HS-5 (cell line): ENCODE data around the gene UBE2G1.

Experiments
- DNase-seq: peaks from one replicate; pipeline ENCODE4 v3.0.0-alpha.2; 2012; ENCODE audit warnings: low read depth

The UBE2G1 gene

GRCh38 chr17:4334332-4334731 lies 32.1 kb downstream of the UBE2G1 start:
- DNase-seq = no peak

- DNase-seq = no peak
Measured at GRCh38 chr17:4333041-4333440, 33.4 kb downstream of the UBE2G1 start.

GRCh38 chr17:4332296-4332970 lies 34.0 kb downstream of the UBE2G1 start:
- no peak for DNase-seq

- no peak for DNase-seq
Measured at GRCh38 chr17:4331614-4332013, 34.9 kb downstream of the UBE2G1 start.

- peak; percentile 89 for DNase-seq
Measured at GRCh38 chr17:4329838-4330237, 36.6 kb downstream of the UBE2G1 start.

GRCh38 chr17:4327606-4328005 lies 38.9 kb downstream of the UBE2G1 start:
- peak; percentile 88 for DNase-seq

DNA sequence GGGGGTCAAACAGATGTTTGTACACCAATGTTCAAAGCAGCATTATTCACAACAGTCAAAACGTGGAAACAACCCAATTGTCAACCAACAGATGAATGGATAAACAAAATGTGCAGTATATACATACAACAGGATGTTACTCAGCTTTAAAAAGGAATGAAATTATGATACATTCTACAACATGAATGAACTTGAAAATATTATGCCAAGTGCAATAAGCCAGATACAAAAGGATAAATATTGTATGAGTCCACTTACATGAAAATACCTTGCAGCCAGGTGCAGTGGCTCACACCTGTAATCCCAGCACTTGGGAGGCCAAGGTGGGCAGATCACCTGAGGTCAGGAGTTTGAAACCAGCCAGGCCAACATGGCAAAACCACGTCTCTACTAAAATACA lies 39.9 kb downstream of the UBE2G1 start:
- no peak for DNase-seq

GRCh38 chr17:4326112-4326511 lies 40.4 kb downstream of the UBE2G1 start:
- no peak for DNase-seq

DNA sequence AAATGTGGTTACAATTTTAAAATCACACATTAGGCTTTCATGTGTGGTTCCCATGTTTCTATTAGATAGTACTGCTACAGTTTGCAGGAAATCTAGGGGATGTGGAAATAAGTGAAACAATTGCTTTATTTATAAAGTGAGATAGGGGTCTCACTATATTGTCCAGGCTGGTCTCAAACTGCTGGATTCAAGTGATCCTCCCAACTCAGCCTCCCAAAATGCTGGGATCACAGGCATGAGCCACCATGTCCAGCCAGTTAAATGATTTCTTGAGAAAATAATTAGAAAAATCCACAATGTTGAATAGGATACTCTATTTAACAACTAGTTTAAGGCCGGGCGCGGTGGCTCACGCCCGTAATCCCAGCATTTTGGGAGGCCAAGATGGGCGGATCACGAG lies 42.0 kb downstream of the UBE2G1 start:
- no peak for DNase-seq

- no peak for DNase-seq
Measured at GRCh38 chr17:4319221-4319620, 47.3 kb downstream of the UBE2G1 start.

GRCh38 chr17:4318596-4318995 lies 47.9 kb downstream of the UBE2G1 start:
- no peak for DNase-seq

- no peak for DNase-seq
Measured at GRCh38 chr17:4318186-4318585, 48.3 kb downstream of the UBE2G1 start.

- DNase-seq = no peak
Measured at GRCh38 chr17:4317610-4318009, 48.9 kb downstream of the UBE2G1 start.

- DNase-seq = no peak
Measured at GRCh38 chr17:4316648-4317047, 49.8 kb downstream of the UBE2G1 start.

DNA sequence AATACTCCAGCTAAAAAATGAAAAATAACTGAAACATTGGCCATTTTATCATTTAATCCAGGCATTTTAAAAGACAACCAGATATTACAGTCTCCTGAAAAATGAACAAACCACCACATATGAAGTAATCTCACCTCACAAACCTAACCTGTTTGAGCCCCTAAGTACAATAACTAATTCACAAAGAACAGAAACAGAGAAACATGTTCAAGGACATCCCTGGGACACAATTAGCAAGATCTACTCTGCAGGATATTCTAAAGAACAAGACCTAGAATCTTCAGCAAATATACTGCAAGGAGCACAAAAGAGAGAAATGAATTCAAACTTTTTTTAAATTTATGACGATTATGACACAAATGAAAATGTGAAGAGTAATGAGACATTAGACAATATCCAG lies 51.9 kb downstream of the UBE2G1 start:
- DNase-seq = no peak

DNA sequence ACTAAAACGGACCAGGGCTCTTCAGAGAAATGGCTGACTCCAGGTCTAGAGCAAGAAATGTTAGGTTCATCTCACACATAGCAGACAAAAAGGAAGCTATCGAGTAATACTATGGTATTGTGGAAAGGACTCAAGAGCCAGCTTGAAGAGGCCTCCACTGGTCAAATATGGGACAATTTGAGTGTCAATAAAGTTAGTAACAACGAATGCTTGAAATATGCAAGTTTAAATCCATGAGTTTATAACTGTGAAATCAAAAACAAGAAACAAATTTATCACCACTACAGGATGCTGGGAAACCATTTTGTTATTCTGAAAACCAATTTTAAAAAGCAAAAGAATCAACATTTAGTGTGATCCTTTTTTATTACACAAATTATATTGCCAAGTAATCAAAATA lies 52.3 kb downstream of the UBE2G1 start:
- DNase-seq = no peak

DNA sequence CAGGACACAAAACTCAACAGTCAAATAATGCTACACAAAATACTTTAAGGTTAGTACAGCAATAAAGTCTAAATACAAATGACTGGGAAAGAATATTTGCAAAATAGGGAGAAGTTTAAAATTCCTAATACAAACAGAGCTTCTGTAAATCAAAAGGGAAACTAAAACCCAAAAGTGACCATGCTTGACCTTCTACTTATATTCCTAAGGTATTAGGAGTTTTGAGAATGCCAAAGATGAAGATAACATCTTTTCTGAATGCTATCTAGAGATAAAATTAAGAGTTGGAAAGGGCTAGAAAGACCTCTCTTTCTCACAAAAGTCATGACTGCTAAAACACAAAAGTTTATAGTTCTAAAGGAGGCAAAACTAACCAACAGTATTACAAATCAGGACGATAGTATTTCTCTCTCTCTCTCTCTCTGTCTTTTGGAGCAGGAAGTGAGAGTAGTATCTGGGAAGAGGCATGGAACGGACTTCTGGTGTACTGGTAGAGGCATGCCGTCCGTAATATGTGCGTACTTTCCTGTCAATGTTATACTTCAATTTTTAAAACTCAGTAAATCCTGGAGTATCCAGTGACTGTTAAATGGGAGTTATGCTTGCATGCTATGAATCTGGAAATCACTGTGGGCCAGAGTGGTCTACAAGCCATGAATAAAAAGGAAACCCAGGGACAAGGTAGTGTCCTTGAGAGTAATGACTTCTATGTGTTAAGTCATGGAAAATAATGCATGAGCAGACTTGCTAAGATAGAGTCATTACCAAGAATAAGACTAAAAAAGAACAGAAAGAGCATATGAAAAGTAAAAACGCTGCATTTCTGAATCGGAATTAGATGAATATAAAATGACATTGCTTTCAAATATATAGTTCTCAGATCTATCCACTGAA lies 53.0 kb downstream of the UBE2G1 start:
- no peak for DNase-seq

DNA sequence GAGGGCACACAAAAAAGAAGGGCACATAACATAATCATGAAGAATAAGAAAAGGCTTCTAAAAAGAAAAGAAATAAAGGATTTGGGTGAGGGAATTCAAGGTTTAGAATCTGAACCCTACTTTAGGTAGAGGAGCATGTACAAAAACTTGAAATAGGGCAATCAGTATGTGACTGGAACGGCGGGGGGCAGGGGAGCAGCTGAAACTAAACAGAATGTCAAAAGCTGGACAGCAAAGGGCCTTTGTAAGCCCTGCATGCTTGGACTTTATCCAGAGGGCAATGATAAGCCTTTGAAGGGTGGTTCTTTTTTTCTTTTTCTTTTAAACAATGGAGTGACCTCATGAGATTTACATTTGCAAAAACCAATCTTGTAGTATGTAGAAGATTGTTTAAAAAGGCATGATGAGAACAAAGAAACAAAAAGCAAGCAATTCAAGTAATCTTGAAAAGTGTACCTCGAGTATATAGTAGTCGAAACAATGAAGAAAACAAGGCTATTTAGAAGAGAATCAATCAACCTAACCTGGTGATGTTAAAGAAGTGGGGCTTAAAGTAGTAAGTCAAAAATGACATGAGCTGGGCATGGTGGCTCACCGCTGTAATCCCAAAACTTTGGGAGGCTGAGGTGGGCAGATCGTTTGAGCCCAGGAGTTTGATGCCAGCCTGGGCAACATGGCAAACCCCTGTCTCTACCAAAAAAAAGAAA lies 56.0 kb downstream of the UBE2G1 start:
- DNase-seq = no peak

GRCh38 chr17:4309897-4310296 lies 56.6 kb downstream of the UBE2G1 start:
- no peak for DNase-seq

DNA sequence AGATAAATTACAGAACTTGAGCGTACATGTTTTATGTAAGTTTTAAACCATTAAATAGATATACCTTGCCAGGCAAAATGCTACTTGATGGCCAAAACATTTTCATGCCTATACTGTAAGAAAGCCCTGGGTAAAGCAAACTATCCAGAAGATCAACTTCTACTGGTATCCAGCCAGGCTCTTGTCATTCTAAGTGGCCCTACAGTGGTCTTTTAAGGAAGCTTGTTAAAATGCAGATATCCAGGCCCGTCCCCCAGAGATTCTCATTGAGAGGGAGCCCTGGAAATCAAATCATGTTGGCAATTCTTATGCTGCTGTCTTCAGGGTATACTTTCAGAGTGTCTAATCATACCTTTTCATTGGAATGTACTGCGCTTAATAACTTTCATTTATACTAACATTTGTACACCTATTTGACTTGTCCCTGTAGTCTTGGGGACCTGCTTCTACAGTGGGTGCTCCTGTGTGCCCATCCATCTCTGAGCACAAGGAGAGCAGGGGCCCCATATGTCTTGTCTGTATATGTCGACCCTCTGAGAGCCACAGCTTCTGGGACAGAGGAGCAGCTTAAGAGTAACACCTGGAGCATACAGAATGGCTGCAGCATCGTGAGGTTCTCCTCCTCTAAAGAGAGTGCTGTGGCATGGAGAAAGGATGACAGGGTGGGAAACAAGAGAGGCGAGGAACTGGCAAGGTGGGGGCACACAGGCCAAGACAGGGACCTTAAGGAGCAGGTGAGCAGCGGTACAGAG lies 59.1 kb downstream of the UBE2G1 start:
- no peak for DNase-seq

- no peak for DNase-seq
Measured at GRCh38 chr17:4305224-4305623, 61.3 kb downstream of the UBE2G1 start.

DNA sequence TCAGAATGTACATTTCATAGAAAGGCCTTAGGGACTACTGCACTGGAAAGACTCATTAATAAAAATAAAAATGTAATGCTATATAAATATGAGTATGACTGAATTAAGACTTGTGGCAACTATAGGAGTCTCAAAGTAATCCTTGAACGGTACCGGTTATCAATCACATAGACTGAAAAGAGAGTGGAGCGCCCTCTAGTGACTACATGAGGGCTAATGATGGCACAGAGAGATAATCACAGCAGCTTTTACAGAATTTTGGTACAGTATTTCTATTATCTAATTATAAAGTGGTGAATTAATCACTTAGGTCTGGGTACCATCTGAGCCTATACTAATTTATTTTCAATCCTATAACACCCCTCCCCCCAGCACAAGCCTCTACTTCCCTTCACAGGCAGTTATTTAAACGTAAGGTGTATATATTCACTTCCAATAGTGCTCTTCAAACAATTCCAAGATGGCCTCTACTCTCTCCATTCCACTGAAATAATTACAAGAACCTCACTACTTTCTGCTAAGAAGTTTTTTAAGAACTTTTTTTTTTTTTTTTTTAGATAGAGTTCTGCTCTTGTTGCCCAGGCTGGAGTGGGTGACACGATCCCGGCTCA lies 62.0 kb downstream of the UBE2G1 start:
- peak; percentile 19 for DNase-seq
